Mononuclear cell (primary cell): ENCODE results near the gene B4GALNT1. TPM values are rescaled to one million over a fixed set of nuclear protein-coding genes. Genes with fewer than 3 reads are reported as not detected.

ENCODE experiments used
- H3K27me3 ChIP-seq: 2 replicates; pipeline ENCODE4 v1.6.0; 2011; ENCODE audit warnings: low read length, control low read depth; ENCODE audit not compliant: insufficient read depth
- H3K4me1 ChIP-seq: 2 replicates; pipeline ENCODE4 v1.5.1; 2011; ENCODE audit warnings: mild to moderate bottlenecking, low read length, control low read depth; ENCODE audit not compliant: insufficient read depth
- H3K4me3 ChIP-seq: 2 replicates; pipeline ENCODE4 v1.5.1; 2011; ENCODE audit warnings: mild to moderate bottlenecking, low read length, moderate library complexity
- H3K9me3 ChIP-seq: 2 replicates; pipeline ENCODE4 v1.5.1; 2011; ENCODE audit warnings: low read depth, mild to moderate bottlenecking, control low read depth, low read length
- total RNA-seq: library from RNA; depleted of rRNA; stranded (reverse); fragments of >200 nt; gene quantifications from one replicate; pipeline ENCODE4 v1.2.3, GENCODE V29; 2012

Gene B4GALNT1
- total RNA-seq, 1 donor = under 0.01 TPM

- Histone ChIP-seq H3K9me3 (no peaks in the 10 kb centered on the region), H3K4me3 (no peak overlapping the region), H3K27me3 (peaks cover 2% of the 10 kb centered on the region), H3K4me1 (peaks cover 12% of the 10 kb centered on the region)
Measured at GRCh38 chr12:57580466-57580795, 52.6 kb downstream of the B4GALNT1 start.

- Histone ChIP-seq H3K4me3 (no peak overlapping the region), H3K4me1 (peaks cover 11% of the 10 kb centered on the region), H3K27me3 (peaks cover 2% of the 10 kb centered on the region), H3K9me3 (no peaks in the 10 kb centered on the region)
Measured at GRCh38 chr12:57579677-57580465, 53.1 kb downstream of the B4GALNT1 start.

DNA sequence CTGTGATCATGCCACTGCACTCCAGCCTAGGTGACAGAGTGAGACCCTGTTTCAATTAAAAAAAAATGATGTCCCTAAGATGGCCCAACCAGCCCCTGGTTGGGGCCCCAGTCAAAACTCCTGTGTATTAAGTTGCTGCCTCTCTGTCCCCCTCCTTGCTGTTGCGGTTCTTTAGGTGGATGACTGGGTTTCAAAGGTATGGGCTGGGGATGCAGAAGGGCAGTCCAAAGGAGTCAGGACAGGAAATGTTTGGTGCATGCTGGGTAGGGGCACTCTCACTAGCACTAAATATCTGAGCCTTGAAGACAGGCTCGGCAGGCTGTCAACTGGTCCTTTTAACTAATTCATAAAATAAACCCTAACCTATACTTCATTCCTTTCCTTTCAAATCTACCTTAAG, 54.0 kb downstream of the B4GALNT1 start:
- Histone ChIP-seq H3K4me3 (no peak overlapping the region), H3K27me3 (peaks cover 2% of the 10 kb centered on the region), H3K9me3 (no peaks in the 10 kb centered on the region), H3K4me1 (peaks cover 2% of the 10 kb centered on the region)

- Histone ChIP-seq H3K27me3 (peaks cover 2% of the 10 kb centered on the region), H3K9me3 (no peaks in the 10 kb centered on the region), H3K4me3 (no peak overlapping the region)
Measured at GRCh38 chr12:57577981-57578758, 54.8 kb downstream of the B4GALNT1 start.

GRCh38 chr12:57576613-57577160, 56.3 kb downstream of the B4GALNT1 start:
- Histone ChIP-seq H3K27me3 (no peaks in the 10 kb centered on the region), H3K4me1 (no peaks in the 10 kb centered on the region), H3K9me3 (no peaks in the 10 kb centered on the region), H3K4me3 (no peak overlapping the region)

More at GRCh38 chr12:57577981-57578758, 54.8 kb downstream of the B4GALNT1 start:
- H3K4me1 ChIP-seq = no peaks in the 10 kb centered on the region

Other genes with a start within 250 kb of the B4GALNT1 start
- 31.3 TPM for gene R3HDM2, start 202.2 kb downstream of the B4GALNT1 start, total RNA-seq
- gene INHBC, start 198.4 kb downstream of the B4GALNT1 start, total RNA-seq = 0.10 TPM
- not detected for gene INHBE, start 177.9 kb downstream of the B4GALNT1 start, total RNA-seq
- 0.10 TPM for gene GLI1, start 173.4 kb downstream of the B4GALNT1 start, total RNA-seq
- 77.6 TPM for gene ARHGAP9, start 153.3 kb downstream of the B4GALNT1 start, total RNA-seq
- 90.3 TPM for gene MARS1, start 145.1 kb downstream of the B4GALNT1 start, total RNA-seq
- 130 TPM for gene DDIT3, start 112.7 kb downstream of the B4GALNT1 start, total RNA-seq
- 10.6 TPM for gene MBD6, start 110.4 kb downstream of the B4GALNT1 start, total RNA-seq
- gene DCTN2, start 86.0 kb downstream of the B4GALNT1 start, total RNA-seq = 52.2 TPM
- 0.21 TPM for gene KIF5A, start 83.2 kb downstream of the B4GALNT1 start, total RNA-seq
- gene PIP4K2C, start 42.0 kb downstream of the B4GALNT1 start, total RNA-seq = 26.0 TPM
- gene DTX3, start 28.4 kb downstream of the B4GALNT1 start, total RNA-seq = 12.6 TPM
- 0.31 TPM for gene ARHGEF25, start 21.8 kb downstream of the B4GALNT1 start, total RNA-seq
- 166 TPM for gene OS9, start 60.9 kb upstream of the B4GALNT1 start, total RNA-seq
- gene AGAP2, start 105.5 kb upstream of the B4GALNT1 start, total RNA-seq = 7.6 TPM
- gene TSPAN31, start 111.8 kb upstream of the B4GALNT1 start, total RNA-seq = 7.9 TPM
- gene CDK4, start 119.1 kb upstream of the B4GALNT1 start, total RNA-seq = 9.2 TPM
- 13.9 TPM for gene MARCHF9, start 121.9 kb upstream of the B4GALNT1 start, total RNA-seq
- 1.3 TPM for gene CYP27B1, start 133.9 kb upstream of the B4GALNT1 start, total RNA-seq
- gene METTL1, start 138.9 kb upstream of the B4GALNT1 start, total RNA-seq = 2.3 TPM
- gene EEF1AKMT3, start 139.4 kb upstream of the B4GALNT1 start, total RNA-seq = 1.7 TPM
- gene TSFM, start 149.6 kb upstream of the B4GALNT1 start, total RNA-seq = 17.2 TPM
- 0.52 TPM for gene AVIL, start 185.5 kb upstream of the B4GALNT1 start, total RNA-seq
- 60.2 TPM for gene CTDSP2, start 213.5 kb upstream of the B4GALNT1 start, total RNA-seq